Glutamatergic neuron (in vitro differentiated cells): ENCODE measurements around the gene RYK. TPM values are rescaled to one million over a fixed set of nuclear protein-coding genes. Genes with fewer than 3 reads are reported as not detected.

Experiments used
- DNase-seq: peaks from one replicate; pipeline ENCODE4 v3.0.0; 2022
- H3K27ac Mint-ChIP-seq: one replicate; pipeline ENCODE4 v1.8.0; 2020; ENCODE audit warnings: mild to moderate bottlenecking, mixed read lengths, inconsistent platforms; ENCODE audit not compliant: unreplicated experiment
- H3K27me3 Mint-ChIP-seq: one replicate; pipeline ENCODE4 v1.8.0; 2020; ENCODE audit warnings: mild to moderate bottlenecking, moderate library complexity, mixed read lengths, inconsistent platforms; ENCODE audit not compliant: unreplicated experiment
- H3K36me3 Mint-ChIP-seq: one replicate; pipeline ENCODE4 v1.8.0; 2020; ENCODE audit warnings: mild to moderate bottlenecking, mixed read lengths, inconsistent platforms; ENCODE audit not compliant: unreplicated experiment
- H3K4me1 Mint-ChIP-seq: one replicate; pipeline ENCODE4 v1.8.0; 2020; ENCODE audit warnings: mild to moderate bottlenecking, low read depth, mixed read lengths, inconsistent platforms; ENCODE audit not compliant: unreplicated experiment
- H3K4me3 Mint-ChIP-seq: one replicate; pipeline ENCODE4 v1.8.0; 2020; ENCODE audit warnings: mild to moderate bottlenecking, mixed read lengths, inconsistent platforms; ENCODE audit not compliant: unreplicated experiment
- H3K9me3 Mint-ChIP-seq: one replicate; pipeline ENCODE4 v1.8.0; 2020; ENCODE audit warnings: mild to moderate bottlenecking, moderate library complexity, mixed read lengths, inconsistent platforms; ENCODE audit not compliant: unreplicated experiment
- CTCF ChIP-seq: fragments of 200-600 bp; sonication (generic); IDR thresholded peaks from one replicate; pipeline ENCODE4 v1.5.0; 2021; ENCODE audit not compliant: partially characterized antibody, unreplicated experiment
- total RNA-seq: library from RNA; stranded (reverse); fragmentation: NEBNext Ultra II Directional; extraction: Animal tissue kit (Norgen Biotek cat#: 25700); gene quantifications from one replicate; pipeline ENCODE4 v1.2.1, GENCODE V29; 2021; ENCODE audit not compliant: unreplicated experiment

RYK gene
- total RNA-seq, 1 donor from 2014 or later: 33.6 TPM

DNA sequence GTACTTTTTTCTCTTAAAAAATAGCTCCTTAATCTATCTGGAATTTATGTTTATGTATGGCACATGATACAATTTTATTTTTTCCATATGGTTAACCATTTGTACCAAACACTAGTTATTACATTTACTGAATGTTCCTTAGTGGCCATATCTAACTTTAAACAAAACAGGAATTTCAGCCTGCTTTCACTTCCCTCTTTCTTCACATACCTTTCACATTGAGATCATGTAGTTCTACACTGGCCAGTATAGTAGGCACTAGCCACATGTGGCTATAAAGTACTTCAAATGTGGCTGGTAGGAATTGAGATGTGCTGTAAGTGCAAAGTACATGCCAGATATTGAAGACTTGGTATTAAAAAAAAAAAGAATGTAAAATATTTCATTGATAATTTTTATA lies 4.7 kb upstream of the RYK start:
- no peak for TF ChIP-seq CTCF
- H3K9me3 Mint-ChIP-seq: peaks cover 2% of the 10 kb centered on the region
- H3K27ac Mint-ChIP-seq: no peak overlapping the region
- H3K36me3 Mint-ChIP-seq: no peaks in the 10 kb centered on the region
- peaks cover 5% of the 10 kb centered on the region for H3K4me1 Mint-ChIP-seq
- H3K27me3 Mint-ChIP-seq: peaks cover 9% of the 10 kb centered on the region
- H3K4me3 Mint-ChIP-seq: no peak overlapping the region
- DNase-seq: no peak

DNA sequence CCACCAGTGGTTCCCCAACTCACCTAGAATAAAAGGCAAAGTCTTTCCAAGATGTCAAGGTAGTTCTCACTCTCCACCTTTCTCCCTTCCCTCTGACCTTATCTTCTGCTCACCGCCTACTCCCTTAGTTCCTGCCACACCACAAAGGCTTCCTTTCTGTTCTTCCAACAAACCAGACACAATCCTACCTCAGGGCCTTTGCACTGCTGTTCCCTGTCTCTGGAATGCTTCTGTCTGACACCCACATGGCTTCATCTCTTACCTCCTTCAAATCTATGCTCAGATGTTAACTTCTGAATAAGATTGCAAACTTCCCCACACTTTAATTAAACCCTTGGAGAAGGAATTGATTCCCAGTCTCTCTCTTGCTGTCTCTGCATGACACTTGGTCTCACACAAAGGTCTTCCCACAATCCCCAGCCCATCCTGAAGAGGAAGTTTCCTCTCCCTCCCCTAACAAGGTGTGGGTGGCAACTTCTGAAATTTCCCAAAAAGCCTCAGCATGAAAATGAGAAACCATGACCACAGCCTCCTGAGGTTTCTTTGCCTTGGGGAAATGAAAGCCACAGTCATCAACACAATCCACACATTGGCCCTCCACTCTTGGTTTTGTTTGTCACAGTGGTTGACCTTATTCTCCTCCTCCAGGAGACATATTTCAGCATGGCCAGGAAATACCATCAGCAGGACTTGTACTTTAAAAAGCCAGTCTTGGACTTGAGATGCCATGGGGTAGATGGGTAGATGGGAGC lies 3.0 kb upstream of the RYK start:
- no peaks in the 10 kb centered on the region for H3K36me3 Mint-ChIP-seq
- no peak overlapping the region for H3K27ac Mint-ChIP-seq
- H3K4me1 Mint-ChIP-seq: peaks cover 10% of the 10 kb centered on the region
- TF ChIP-seq CTCF: no peak
- H3K9me3 Mint-ChIP-seq: peaks cover 2% of the 10 kb centered on the region
- H3K27me3 Mint-ChIP-seq: peaks cover 12% of the 10 kb centered on the region
- no peak overlapping the region for H3K4me3 Mint-ChIP-seq
- DNase-seq: no peak

GRCh38 chr3:134252766-134253165 lies 2.1 kb upstream of the RYK start:
- no peak for TF ChIP-seq CTCF
- no peak for DNase-seq
- Mint-ChIP-seq H3K36me3 (no peaks in the 10 kb centered on the region), H3K9me3 (peaks cover 2% of the 10 kb centered on the region), H3K27me3 (peaks cover 12% of the 10 kb centered on the region), H3K27ac (no peak overlapping the region), H3K4me1 (peaks cover 16% of the 10 kb centered on the region), H3K4me3 (no peak overlapping the region)

- peaks cover 2% of the 10 kb centered on the region for H3K9me3 Mint-ChIP-seq
- H3K27me3 Mint-ChIP-seq: peaks cover 12% of the 10 kb centered on the region
- peak overlapping the region; percentile 88 for H3K27ac Mint-ChIP-seq
- peak overlapping the region; percentile 75 for H3K4me3 Mint-ChIP-seq
- no peaks in the 10 kb centered on the region for H3K36me3 Mint-ChIP-seq
- H3K4me1 Mint-ChIP-seq: peaks cover 16% of the 10 kb centered on the region
- DNase-seq: peak; percentile 22
- no peak for TF ChIP-seq CTCF
Observed at GRCh38 chr3:134251731-134252391, 1.2 kb upstream of the RYK start.
